NCI-H774 (cell line): ENCODE data around the gene NDUFAF7.
"Not testable (repeated sequence)": the region's sequence is repeated elsewhere in the genome, so short reads cannot be mapped to it uniquely, and the experiment has no call there.

ENCODE experiments used
- DNase-seq: peaks from one replicate; lab custom pipeline; 2025; lab: John Stamatoyannopoulos, UW

Gene NDUFAF7

GRCh38 chr2:37283207-37283606, 51.7 kb downstream of the NDUFAF7 start:
- no peak for DNase-seq

- no peak for DNase-seq
Observed at GRCh38 chr2:37284381-37284780, 52.9 kb downstream of the NDUFAF7 start.

- DNase-seq, result no peak
Observed at GRCh38 chr2:37287966-37288365, 56.5 kb downstream of the NDUFAF7 start.

GRCh38 chr2:37291680-37292079, 60.2 kb downstream of the NDUFAF7 start:
- DNase-seq, result no peak

DNA sequence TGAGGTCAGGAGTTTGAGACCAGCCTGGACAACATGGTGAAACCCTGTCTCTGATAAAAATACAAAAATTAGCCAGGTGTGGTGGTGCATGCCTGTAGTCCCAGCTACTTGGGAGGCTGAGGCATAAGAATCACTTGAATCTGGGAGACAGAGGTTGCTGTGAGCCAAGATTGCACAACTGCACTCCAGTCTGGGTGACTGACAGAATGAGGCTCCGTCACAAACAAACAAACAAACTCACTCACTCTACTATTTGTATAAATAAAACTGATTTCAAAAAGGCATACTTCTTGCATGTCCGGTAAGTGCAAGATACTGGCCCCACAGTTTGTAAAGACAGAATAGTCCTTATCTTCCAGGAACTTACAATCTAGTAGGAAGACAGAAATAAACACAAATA, 63.4 kb downstream of the NDUFAF7 start:
- DNase-seq, result not testable (repeated sequence)

DNA sequence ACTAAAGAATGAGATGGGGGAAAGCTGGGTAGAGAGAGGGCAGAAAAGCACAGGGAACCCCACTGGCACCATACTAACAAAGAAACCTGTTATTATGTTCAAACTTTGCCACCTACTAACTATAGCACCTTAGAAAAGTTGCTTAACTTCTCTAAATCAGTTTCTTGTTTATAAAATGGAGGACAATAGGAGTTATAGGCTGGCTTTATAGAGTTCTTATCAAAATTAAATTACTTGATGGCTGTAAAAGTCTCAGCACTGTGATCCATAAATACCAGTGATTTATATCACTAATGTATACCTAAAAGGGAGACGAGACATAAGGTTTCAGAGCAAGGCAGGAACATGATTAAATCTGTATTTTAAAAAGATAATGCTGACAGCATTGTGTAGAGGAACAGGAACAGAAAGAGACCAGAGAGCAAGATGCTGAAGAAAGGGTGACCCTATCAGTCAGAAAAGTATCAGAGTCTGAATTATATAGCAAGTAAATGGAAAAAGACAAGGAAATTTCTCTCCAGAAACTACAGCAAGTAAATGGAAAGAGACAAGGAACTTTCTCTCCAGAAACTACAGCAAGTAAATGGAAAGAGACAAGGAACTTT, 64.1 kb downstream of the NDUFAF7 start:
- DNase-seq, result no peak

GRCh38 chr2:37297632-37298031, 66.2 kb downstream of the NDUFAF7 start:
- DNase-seq, result no peak
